Measurements from ENCODE around the gene HAUS1.

HAUS1 gene

DNA sequence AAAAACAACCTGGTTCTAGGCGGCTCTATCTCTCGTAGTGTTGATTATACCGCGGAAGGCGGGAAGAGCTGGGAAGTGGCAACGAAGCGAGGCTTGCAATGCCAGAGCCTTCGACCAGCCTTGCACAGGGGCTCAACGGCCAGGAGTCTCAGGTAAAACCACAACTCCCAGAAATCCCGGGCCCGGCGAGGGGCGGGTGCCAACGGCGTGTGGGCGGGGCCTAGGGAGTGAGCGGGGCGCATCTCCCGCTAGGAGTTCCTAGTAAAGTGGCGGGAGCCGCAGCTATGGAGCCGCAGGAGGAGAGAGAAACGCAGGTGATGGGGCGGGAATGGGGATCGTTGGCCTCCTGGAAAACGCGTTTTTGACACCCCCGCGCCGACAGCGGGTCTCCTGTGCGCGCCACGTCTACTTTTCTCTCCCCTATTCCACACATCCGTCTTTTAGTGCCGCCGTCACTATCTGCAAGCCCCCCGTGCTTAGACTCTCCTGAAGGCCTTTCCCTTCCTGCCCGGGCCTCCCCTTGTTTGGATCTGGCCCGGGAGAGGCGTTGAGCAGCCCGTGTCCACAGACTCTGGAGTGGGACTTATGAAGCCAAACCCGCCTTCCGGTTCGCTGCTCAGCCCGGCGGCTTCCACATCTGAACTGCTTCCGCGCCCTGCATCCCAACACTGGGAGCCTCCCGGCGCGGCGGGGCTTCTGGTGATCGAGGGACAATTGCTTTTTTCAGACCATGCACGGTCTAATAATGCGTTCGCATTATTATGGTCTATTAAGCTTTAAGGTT, at the start of gene HAUS1:
TSS of gene HAUS1 (plus strand) at position 258 of the 784 bp plus-strand sequence. CDS start at position 285, 27 bp downstream.
- DNase-seq (ENCODE audit: low read depth in 2 of 2, low spot score in 1 of 2): peak; percentile 66 to 75

DNA sequence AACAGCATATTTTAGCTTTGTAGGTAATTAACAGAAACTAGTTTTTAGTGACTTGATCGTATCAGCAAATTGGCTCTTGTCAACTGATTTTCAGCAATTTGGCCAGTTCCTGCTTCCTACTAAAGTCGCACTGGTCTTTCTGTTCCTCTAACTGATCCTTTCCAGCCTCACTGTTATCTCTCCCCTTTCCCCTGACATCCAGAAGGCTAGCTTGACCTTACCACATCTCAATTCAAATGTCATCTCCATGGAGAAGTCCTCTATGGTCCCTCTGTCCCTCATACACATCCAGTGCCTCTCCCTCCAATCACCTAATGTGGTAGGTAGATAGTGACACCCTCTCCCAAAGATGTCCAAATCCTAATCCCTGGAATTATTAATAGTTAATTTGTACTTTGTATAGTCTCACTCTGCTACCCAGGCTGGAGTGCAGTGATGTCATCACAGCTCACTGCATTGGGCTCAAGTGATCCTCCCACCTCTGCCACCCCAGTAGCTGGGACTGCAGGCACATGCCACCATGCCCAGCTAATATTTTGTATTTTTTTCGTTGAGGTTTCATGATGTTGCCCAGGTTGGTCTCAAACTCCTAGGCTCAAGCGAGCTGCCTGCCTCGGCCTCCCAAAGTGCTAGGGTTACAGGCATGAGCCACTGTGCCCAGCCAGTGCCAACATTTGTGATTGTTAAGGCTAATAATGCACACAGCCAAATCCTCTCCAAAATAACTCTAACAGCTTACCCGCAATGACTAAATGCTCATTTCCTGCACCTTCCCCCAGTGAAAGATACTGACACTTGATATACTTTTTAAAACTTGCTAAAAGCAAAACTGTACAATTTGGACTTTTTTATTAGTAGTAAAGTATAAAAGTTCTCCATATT, 49.0 kb upstream of the HAUS1 start:
- no peak for DNase-seq (ENCODE audit: low read depth in 2 of 2, low spot score in 1 of 2)

DNA sequence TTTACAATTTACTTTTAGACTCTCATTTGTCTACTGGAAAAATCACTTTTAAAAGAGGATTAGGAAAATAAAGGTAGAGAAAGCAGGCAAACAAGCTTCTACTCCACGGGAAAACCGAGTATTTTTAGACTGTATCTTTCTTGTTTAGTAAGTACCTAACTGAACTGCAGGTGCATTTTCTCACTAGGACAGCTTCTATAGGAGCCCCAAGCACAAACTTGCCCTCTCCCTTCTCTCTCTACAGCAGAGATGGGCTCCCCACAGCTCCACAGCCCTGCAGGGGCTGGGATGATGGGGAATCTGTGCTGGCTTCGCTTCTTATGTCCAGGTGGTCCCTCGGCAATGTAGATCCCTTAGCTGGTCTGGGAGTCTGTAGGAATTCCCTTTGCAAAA, 48.4 kb upstream of the HAUS1 start:
- no peak for DNase-seq (ENCODE audit: low read depth in 2 of 2, low spot score in 1 of 2)

DNA sequence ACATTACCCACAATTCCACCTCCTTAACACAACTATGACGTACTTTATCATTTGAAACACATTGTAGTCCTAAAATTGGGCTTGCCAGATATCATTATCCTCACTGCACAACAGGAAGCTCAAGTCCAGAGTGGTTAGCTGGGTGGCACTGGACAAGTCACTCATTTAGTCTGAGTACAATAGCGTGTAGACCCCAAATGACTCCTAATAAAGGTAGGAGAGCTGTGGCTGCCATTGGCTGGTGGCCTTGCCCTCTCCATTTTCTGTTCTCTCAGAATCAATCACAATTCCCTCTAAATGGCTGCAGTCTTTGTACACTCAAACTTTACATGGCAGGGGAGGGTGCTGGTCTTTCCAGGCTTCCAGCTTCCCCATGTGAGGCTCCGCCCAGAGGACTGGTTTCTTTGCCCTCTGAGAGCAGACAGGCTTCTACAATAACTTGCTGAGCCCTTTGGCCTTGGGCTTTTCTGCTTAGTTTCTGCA, 43.8 kb upstream of the HAUS1 start:
- no peak for DNase-seq (ENCODE audit: low read depth in 2 of 2, low spot score in 1 of 2)

DNA sequence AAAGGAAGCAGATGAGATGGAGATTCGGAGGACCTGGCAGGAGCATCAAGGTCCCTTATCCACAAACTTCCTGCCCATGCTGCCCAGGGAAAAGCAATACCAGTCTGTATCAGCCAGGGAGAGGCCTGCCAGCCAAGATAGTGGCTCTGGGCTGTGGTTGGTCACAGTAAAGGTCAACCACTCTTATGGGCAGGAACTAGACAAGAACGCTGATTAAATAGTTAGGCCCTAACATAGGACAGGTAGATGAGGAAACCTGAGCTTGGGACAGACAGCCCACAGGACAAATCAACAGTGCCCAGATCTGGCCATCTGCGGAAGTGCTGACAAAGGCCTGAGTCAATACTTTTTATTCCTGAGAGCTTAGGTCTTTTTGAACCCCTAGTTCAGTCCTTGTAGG, 42.8 kb upstream of the HAUS1 start:
- DNase-seq (ENCODE audit: low read depth in 2 of 2, low spot score in 1 of 2): no peak

DNA sequence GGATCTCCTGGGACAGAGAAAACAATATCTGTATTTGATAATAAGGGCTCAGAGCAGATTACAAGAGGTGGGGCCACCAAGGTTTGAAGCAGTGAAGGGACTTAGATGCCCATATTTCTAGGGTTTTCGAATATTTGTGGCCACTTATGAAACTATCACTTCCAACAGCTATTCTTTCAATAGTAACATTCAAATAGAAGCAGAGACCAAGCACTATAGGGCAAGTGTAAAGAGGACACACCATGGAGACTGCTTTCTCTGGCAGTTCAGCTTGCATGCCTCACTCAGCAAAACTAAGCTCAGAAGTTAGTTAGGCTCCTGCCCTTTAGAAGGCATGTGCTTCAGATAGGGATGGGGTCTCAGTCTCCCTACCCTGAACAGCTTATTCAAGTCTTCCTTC, 42.4 kb upstream of the HAUS1 start:
- DNase-seq (ENCODE audit: low read depth in 2 of 2, low spot score in 1 of 2): no peak

GRCh38 chr18:46062781-46063180, 41.4 kb upstream of the HAUS1 start:
- DNase-seq (ENCODE audit: low read depth in 2 of 2, low spot score in 1 of 2): no peak

DNA sequence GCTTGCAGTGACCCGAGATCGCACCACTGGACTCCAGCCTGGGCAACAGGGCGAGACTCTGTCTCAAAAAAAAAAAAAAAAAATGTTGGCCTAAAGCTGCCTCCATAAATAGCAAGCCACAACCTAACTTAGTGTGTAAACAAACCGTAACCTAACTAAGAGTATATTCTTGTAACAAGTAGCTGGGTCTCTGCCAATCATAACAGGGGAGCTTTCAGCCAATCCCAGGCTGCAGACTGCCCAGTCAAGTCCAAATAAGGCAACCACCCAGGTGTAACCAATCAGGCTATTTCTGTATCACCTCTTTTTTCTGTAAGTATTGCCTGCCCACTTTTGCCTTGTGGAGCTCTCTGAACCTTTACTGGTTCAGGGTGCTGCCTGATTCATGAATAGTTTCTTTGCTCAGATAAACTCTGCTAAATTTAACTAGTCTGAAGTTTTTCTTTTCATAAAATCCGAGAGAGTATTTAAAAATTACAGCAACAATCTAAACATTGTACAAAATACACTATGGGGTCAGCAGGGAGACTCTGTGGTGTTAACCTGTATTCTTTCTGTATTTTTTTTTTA, 36.7 kb upstream of the HAUS1 start:
- DNase-seq (ENCODE audit: low read depth in 2 of 2, low spot score in 1 of 2): no peak

GRCh38 chr18:46068763-46069162, 35.4 kb upstream of the HAUS1 start:
- DNase-seq (ENCODE audit: low read depth in 2 of 2, low spot score in 1 of 2): no peak

- no peak for DNase-seq (ENCODE audit: low read depth in 2 of 2, low spot score in 1 of 2)
Measured at GRCh38 chr18:46069524-46069923, 34.7 kb upstream of the HAUS1 start.

DNA sequence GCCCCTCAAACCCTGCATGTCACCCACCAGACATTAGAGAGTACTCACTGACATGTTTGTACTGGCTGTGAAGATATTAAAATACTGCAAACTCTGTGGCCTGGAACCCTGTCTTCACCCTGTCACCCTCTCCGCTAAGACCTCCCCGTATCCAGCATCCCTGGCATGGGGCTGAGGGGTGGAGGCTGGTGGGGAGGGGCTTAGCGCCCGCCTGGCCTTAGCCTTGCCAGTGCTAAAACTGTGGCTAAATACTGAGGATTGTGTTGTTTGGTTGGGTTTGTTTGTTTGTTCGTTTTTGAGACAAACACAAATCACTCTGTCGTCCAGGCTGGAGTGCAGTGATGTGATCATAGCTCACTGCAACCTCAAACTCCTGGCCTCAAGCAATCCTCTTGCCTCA, 34.0 kb upstream of the HAUS1 start:
- no peak for DNase-seq (ENCODE audit: low read depth in 2 of 2, low spot score in 1 of 2)

- no peak for DNase-seq (ENCODE audit: low read depth in 2 of 2, low spot score in 1 of 2)
Measured at GRCh38 chr18:46070815-46071652, 33.2 kb upstream of the HAUS1 start.

GRCh38 chr18:46071653-46072375, 32.4 kb upstream of the HAUS1 start, which contains the start of gene PSTPIP2:
Gene PSTPIP2, minus strand, starts transcription at chr18:46072260. Its CDS starts 72 bp downstream, at chr18:46072188.
- peak; percentile 40 for DNase-seq (ENCODE audit: low read depth in 2 of 2, low spot score in 1 of 2)

DNA sequence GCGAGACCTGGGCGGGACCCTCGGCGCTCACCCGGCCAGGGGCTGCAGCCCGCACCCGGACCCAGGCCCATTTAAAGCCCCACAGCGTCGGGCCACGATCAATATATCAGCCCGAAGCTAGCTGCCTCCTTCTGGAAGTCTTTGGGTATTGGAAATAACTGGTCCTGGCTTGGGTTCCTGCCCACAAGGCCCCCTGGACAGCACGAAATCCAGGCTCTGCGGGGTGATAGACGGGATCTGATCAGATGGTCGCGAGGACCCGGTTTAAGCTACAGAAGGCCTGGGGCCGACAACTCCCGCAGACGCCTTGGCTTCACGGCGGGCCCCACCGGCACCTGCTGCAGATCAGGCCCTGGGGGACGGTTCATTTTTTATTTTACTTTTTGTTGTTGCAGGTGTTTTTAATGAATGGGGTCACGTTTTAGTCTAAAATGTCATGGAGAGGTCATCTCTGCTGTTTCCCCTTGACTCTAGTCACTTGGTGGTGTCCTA, 31.8 kb upstream of the HAUS1 start:
- no peak for DNase-seq (ENCODE audit: low read depth in 2 of 2, low spot score in 1 of 2)

GRCh38 chr18:46072959-46073358, 31.2 kb upstream of the HAUS1 start:
- no peak for DNase-seq (ENCODE audit: low read depth in 2 of 2, low spot score in 1 of 2)

DNA sequence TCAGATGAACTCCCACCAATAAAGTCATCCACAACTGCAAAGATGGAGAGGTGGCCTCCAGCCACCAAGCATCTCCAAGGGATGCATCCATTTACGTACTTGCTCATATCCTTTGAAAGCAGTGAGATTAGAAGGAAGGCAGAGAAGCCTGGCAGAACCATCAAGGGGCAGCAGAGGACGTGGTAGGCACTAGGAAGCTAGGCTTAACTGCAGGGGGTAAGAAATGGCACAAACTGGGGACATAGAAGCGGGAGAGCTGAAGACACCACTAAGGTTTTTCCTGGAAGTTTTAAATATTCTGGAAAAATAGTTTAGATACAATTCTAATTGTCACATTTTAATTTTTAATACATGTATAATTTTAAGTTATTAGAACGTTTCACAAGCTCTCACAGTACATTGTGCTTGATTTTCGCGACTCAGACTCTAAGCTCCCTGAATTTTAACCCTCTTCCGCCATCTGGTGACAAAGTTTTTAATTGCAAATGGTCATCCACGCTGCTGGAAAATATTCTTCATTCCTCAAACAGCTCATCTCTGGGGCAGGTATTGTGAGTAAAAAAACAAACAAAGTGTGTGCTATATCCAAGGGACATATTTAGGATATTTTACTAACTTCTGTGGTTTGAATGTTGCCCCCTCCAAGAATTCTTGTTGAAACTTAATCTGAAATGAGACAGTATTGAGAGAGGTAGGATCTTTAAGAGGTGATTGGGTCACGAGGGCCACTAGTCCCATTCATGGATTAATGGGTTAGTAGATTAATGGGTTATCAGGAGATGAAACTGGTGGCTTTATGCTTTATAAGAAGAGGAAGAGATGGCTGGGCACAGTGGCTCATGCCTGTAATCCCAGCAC, 30.5 kb upstream of the HAUS1 start:
- no peak for DNase-seq (ENCODE audit: low read depth in 2 of 2, low spot score in 1 of 2)

DNA sequence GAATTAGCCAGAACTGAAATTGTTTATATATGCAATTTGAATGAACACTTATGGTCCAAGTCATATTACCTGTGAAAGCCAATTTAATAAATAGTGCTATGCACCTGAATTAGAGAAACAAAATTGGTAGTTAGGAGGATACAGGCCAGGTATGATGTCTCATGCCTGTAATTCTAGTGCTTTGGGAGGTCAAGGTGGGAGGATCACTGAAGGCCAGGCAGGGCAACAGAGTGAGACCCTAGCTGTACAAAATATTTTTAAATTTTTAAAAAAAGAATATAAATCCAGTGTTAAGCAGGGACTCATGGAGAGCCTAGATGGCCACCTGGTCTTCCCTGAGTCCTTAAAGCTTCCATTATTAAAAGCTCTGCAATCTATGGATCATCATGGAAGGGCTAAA, 24.8 kb upstream of the HAUS1 start:
- no peak for DNase-seq (ENCODE audit: low read depth in 2 of 2, low spot score in 1 of 2)

GRCh38 chr18:46080156-46080555, 24.0 kb upstream of the HAUS1 start:
- no peak for DNase-seq (ENCODE audit: low read depth in 2 of 2, low spot score in 1 of 2)

DNA sequence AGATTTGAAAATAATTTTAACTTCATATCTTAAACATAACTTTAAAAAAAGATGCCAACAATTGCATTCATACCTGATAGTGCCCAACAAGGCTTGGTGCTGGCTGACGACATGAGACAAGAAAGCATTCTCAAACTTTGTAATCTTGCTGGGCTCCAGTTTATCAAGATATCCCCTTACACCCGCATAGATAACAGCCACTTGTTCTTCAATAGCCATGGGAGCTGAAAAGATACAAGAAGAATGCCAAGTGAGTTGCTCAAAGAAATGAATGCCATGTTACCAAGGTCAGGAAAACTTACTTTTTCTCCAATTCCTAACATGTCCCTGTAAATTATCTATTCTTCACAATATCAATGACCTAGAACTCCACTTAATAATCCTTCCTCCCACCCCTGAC, 19.8 kb upstream of the HAUS1 start:
- DNase-seq (ENCODE audit: low read depth in 2 of 2, low spot score in 1 of 2): no peak

All from stimulated activated CD8-positive, alpha-beta memory T cell treated with anti-CD3 and anti-CD28 coated beads, Interleukin-4, amount 100 ng/mL, for 4 hours (primary cell).